Breast epithelium (tissue), 3 donors: ENCODE data around the gene BHMT2.

Experiments used
- POLR2A ChIP-seq: fragments of 450-650 bp; IDR thresholded peaks from one replicate; pipeline ENCODE4 v1.6.1; 2016; ENCODE audit warnings: antibody characterized with exemption, mild to moderate bottlenecking, moderate library complexity
- TF ChIP-seq, protein P1 (sequence below), 3 donors: fragments of 450-650 bp; IDR thresholded peaks; one replicate each; pipeline ENCODE4 v1.5.1; 2016 to 2017; ENCODE audit warnings: antibody characterized with exemption in 3 of 3, mild to moderate bottlenecking in 3 of 3, moderate library complexity in 3 of 3

DNA sequence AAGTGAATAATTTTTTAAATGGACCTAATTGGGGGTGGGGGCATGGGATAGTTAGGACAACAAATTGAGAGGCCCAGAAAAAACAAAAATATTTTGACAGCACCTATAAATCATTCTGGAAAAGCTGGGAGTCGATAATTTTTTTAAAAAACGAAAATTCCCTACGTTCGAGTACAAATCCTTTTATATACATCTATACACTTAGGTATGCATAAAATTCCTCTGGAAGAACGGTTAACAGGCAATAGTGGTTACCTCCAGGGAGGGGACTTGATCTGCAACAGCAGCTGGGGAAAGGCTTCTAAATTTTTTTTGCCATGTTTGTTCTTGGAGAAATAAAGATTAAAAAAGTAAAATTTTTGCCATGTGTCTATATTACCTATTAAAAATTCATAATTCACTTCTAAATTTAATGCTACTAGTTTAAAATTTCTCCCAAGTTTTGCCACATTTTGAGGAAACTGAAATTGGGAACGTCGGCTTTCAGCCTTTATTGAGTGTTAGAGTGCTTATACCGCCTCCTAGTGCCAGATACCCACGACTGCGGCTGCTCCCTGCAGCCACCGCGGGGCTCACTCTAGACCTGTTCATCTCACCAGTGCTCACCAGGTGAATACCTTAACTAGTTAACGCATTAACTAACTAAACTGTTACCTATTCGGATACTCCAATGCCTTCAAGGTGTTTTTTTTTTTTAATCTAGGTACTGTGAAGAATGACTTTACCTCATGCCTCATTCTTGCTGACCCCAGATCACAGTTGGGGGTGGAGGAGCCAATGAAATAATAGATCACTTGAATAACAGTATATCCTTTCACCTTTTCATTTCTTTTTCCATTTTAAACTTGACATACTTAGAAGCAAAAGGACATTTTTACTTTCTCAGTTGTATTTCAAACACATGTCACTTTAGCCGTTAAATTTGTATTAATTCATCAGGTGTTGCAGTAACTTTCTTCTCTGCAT lies 40.2 kb downstream of the BHMT2 start:
- TF ChIP-seq, protein P1, sequence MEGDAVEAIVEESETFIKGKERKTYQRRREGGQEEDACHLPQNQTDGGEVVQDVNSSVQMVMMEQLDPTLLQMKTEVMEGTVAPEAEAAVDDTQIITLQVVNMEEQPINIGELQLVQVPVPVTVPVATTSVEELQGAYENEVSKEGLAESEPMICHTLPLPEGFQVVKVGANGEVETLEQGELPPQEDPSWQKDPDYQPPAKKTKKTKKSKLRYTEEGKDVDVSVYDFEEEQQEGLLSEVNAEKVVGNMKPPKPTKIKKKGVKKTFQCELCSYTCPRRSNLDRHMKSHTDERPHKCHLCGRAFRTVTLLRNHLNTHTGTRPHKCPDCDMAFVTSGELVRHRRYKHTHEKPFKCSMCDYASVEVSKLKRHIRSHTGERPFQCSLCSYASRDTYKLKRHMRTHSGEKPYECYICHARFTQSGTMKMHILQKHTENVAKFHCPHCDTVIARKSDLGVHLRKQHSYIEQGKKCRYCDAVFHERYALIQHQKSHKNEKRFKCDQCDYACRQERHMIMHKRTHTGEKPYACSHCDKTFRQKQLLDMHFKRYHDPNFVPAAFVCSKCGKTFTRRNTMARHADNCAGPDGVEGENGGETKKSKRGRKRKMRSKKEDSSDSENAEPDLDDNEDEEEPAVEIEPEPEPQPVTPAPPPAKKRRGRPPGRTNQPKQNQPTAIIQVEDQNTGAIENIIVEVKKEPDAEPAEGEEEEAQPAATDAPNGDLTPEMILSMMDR (IDR thresholded peaks at IDR 0.05), result no peak
- no peak for TF ChIP-seq POLR2A
